K562 (cell line): Measurements from ENCODE around the gene ZNF521. TPM values are rescaled to one million over a fixed set of nuclear protein-coding genes. Genes with fewer than 3 reads are reported as not detected.
A peak's percentile ranks its signal among the peaks of the same experiment; 100 is the strongest.

Experiments
- ATAC-seq: fragments of 200-7000 bp; cut with Tn5 transposase; 3 replicates; pipeline ENCODE4 v1.9.1; 2020; ENCODE audit warnings: moderate library complexity
- BruUV-seq: library from RNA; stranded (reverse); fragments of 400-500 nt; replicated peaks from 2 replicates; lab custom pipeline; 2021; lab: Mats Ljungman, UMichigan
- CTCF ChIA-PET: fragments of 300-600 bp; formaldehyde crosslinking; extraction: SDS; loops from one replicate; lab custom pipeline; 2021; ENCODE audit warnings: low intra/inter-chr PET ratio; lab: Yijun Ruan, JAX
- POLR2A ChIA-PET: fragments of 300-600, 350-650 bp; sonication (Branson Sonifier 250); formaldehyde crosslinking; extraction: SDS; loops from one replicate; lab custom pipeline; 2021; ENCODE audit warnings: antibody characterized with exemption, inconsistent platforms; lab: Yijun Ruan, JAX
- DNase-seq, 4 experiments: peaks; one replicate each; pipeline versions ENCODE4 v3.0.0 to v3.0.0-alpha.2; 2011 to 2018; ENCODE audit warnings: low spot score in 3 of 4, mixed read lengths in 3 of 4; ENCODE audit errors: extremely low read depth in 1 of 4
- FAIRE-seq: peaks from 2 replicates; lab custom pipeline; 2011; peaks lifted over from hg19 to GRCh38; lab: Jason Lieb, UNC
- H2AFZ ChIP-seq: 2 replicates; pipeline ENCODE4 v1.6.0; 2011; ENCODE audit warnings: low read depth, low read length, control low read depth, inconsistent platforms
- H3K27ac ChIP-seq: fragments of 200-600 bp; 3 replicates; pipeline ENCODE4 v1.8.0; 2011; ENCODE audit warnings: low read depth, mild to moderate bottlenecking, control low read depth, inconsistent platforms, low read length, moderate library complexity, mixed read lengths; ENCODE audit errors: extremely low read depth
- H3K27me3 ChIP-seq, 2 experiments: fragments of 300-600 bp in 1 of 2; 2 replicates in 1 of 2; 3 replicates in 1 of 2; pipeline versions ENCODE4 v1.6.0 to v1.8.0; 2011; ENCODE audit warnings: inconsistent platforms in 2 of 2, low read length in 2 of 2, mild to moderate bottlenecking in 1 of 2, mixed read lengths in 1 of 2, moderate library complexity in 1 of 2; ENCODE audit not compliant: control insufficient read depth in 2 of 2, insufficient read depth in 2 of 2
- H3K36me3 ChIP-seq: fragments of 300-600 bp; 3 replicates; pipeline ENCODE4 v1.8.0; 2011; ENCODE audit warnings: mild to moderate bottlenecking, low read length, inconsistent platforms; ENCODE audit not compliant: control insufficient read depth, insufficient read depth
- H3K4me1 ChIP-seq, 2 experiments: fragments of 200-600 bp in 1 of 2; replicated peaks in 1 of 2; 2 replicates in 1 of 2; 3 replicates in 1 of 2; pipeline versions ENCODE4 v1.5.1 to v1.8.0; 2011; ENCODE audit warnings: inconsistent platforms in 2 of 2, low read length in 2 of 2, mild to moderate bottlenecking in 1 of 2, mixed read lengths in 1 of 2, moderate library complexity in 1 of 2; ENCODE audit not compliant: control insufficient read depth in 2 of 2, insufficient read depth in 2 of 2
- H3K4me2 ChIP-seq: 2 replicates; pipeline ENCODE4 v1.6.1; 2011; ENCODE audit warnings: low read length, control low read depth, inconsistent platforms, mixed read lengths; ENCODE audit not compliant: insufficient read depth
- H3K4me3 ChIP-seq: fragments of 200-600 bp; sonication (generic), shearing (Covaris generic); 2 replicates; pipeline ENCODE4 v1.5.1; 2016; ENCODE audit warnings: control low read depth, inconsistent platforms
- H3K79me2 ChIP-seq: fragments of 200-600 bp; 3 replicates; pipeline ENCODE4 v1.8.0; 2011; ENCODE audit warnings: low read length, inconsistent platforms; ENCODE audit not compliant: control insufficient read depth, insufficient read depth
- H3K9ac ChIP-seq, 2 experiments: 2 replicates each; pipeline versions ENCODE4 v1.6.0 to v1.6.1; 2011; ENCODE audit warnings: low read depth in 2 of 2, low read length in 2 of 2, control low read depth in 1 of 2, inconsistent platforms in 1 of 2, mild to moderate bottlenecking in 1 of 2, mixed read lengths in 1 of 2; ENCODE audit not compliant: insufficient read depth in 1 of 2
- H3K9me1 ChIP-seq: one replicate; pipeline ENCODE4 v1.6.0; 2011; ENCODE audit warnings: inconsistent platforms, mild to moderate bottlenecking, low read length, moderate library complexity; ENCODE audit not compliant: control insufficient read depth, insufficient read depth
- H3K9me3 ChIP-seq: replicated peaks from 2 replicates; pipeline ENCODE4 v1.5.1; 2011; ENCODE audit warnings: low read depth, low read length, inconsistent platforms; ENCODE audit not compliant: control insufficient read depth, insufficient read depth
- H4K20me1 ChIP-seq: replicated peaks from 2 replicates; pipeline ENCODE4 v1.6.1; 2011; ENCODE audit warnings: low read length, inconsistent platforms, mixed read lengths; ENCODE audit not compliant: control insufficient read depth, insufficient read depth
- ARID1B ChIP-seq: fragments of 450-650 bp; IDR thresholded peaks from 2 replicates; pipeline ENCODE4 v1.6.1; 2016; ENCODE audit warnings: antibody characterized with exemption, mild to moderate bottlenecking, inconsistent platforms
- CBX2 ChIP-seq: fragments of 200-600 bp; sonication (generic); IDR thresholded peaks from one replicate; pipeline ENCODE4 v1.6.1; 2012; ENCODE audit warnings: mild to moderate bottlenecking, low read length, inconsistent platforms; ENCODE audit not compliant: insufficient read depth, poor library complexity, severe bottlenecking
- CEBPG ChIP-seq, 3 experiments: fragments of 200-800 bp in 1 of 3; sonication (Bioruptor generic) in 1 of 3; sonication (generic) in 1 of 3; formaldehyde crosslinking in 1 of 3; IDR thresholded peaks in 2 of 3; conservative IDR thresholded peaks in 1 of 3; 2 replicates each; pipeline versions ENCODE4 v1.6.1 to v1.8.0; 2016 to 2022; ENCODE audit warnings: missing compliant biosample characterization in 2 of 3, missing genetic modification characterization in 2 of 3, mild to moderate bottlenecking in 1 of 3, missing genetic modification reagents in 1 of 3
- EP400 ChIP-seq: fragments of 450-650 bp; IDR thresholded peaks from 2 replicates; pipeline ENCODE4 v1.6.1; 2017; ENCODE audit warnings: antibody characterized with exemption, mild to moderate bottlenecking, moderate library complexity
- GABPB2 ChIP-seq: fragments of 250-450 bp; sonication (Bioruptor Pico); conservative IDR thresholded peaks from 2 replicates; pipeline ENCODE4 v1.5.1; 2021; ENCODE audit warnings: mild to moderate bottlenecking
- GTF2A2 ChIP-seq: IDR thresholded peaks from 2 replicates; pipeline ENCODE4 v1.6.1; 2016; ENCODE audit warnings: mild to moderate bottlenecking, missing genetic modification characterization, missing compliant biosample characterization
- MEF2A ChIP-seq: IDR thresholded peaks from 2 replicates; pipeline ENCODE4 v1.6.1; 2011; ENCODE audit warnings: low read depth, mild to moderate bottlenecking, low read length, moderate library complexity; ENCODE audit not compliant: control insufficient read depth
- PTBP1 ChIP-seq: fragments of 200-400 bp; formaldehyde crosslinking; IDR thresholded peaks from 2 replicates; pipeline ENCODE4 v1.6.1; 2017; ENCODE audit warnings: low read depth, low read length
- RUNX1 ChIP-seq: sonication (generic); IDR thresholded peaks from 2 replicates; pipeline ENCODE4 v1.6.1; 2016; ENCODE audit warnings: antibody characterized with exemption, low read depth
- TCFL5 ChIP-seq: fragments of 250-450 bp; sonication (Bioruptor Pico); conservative IDR thresholded peaks from 2 replicates; pipeline ENCODE4 v1.6.1; 2021; ENCODE audit warnings: mild to moderate bottlenecking, moderate library complexity, matching md5 sums
- THAP7 ChIP-seq: fragments of 250-450 bp; sonication (Bioruptor Pico); IDR thresholded peaks from 2 replicates; pipeline ENCODE4 v1.5.0; 2021
- XRCC3 ChIP-seq: fragments of 450-650 bp; IDR thresholded peaks from 2 replicates; pipeline ENCODE4 v1.6.1; 2017; ENCODE audit warnings: mild to moderate bottlenecking, moderate library complexity
- ZBTB40 ChIP-seq, 2 experiments: fragments of 450-650 bp in 1 of 2; sonication (generic) in 1 of 2; formaldehyde crosslinking in 1 of 2; IDR thresholded peaks; 2 replicates each; pipeline versions ENCODE4 v1.7.1 to v1.9.0; 2016 to 2022; ENCODE audit warnings: inconsistent platforms in 1 of 2, mild to moderate bottlenecking in 1 of 2, missing genetic modification reagents in 1 of 2
- ZNF134 ChIP-seq: fragments of 250-450 bp; sonication (Bioruptor Pico); conservative IDR thresholded peaks from 2 replicates; pipeline ENCODE4 v1.4.0; 2020
- WGBS: fragments of 100-300 bp; shearing (Covaris generic); methylation state at CpG from one replicate; pipeline ENCODE4 v1.1.6; 2016; ENCODE audit warnings: low coverage, mixed read lengths; ENCODE audit not compliant: insufficient coverage; ENCODE audit errors: missing lambda C conversion rate; 5-methylcytosine and 5-hydroxymethylcytosine counted together
- in situ Hi-C: fragments of 300-500 bp; cut with MboI; formaldehyde crosslinking; loops from 4 replicates; pipeline ENCODE4 v1.15.0; 2018; ENCODE audit warnings: inconsistent platforms, mixed read lengths
- intact Hi-C: fragments of 100-400 bp; cut with micrococcal nuclease; formaldehyde crosslinking; loops from 2 replicates; pipeline ENCODE4 v1.14.2; 2022
- polyA plus RNA-seq, 8 experiments: library from polyadenylated mRNA; depleted of rRNA in 4 of 8; stranded (reverse) in 5 of 8; unstranded in 3 of 8; fragments of >200 nt; fragmentation: Nextera tagmentation in 2 of 8; fragmentation: Illumina TruSeq in 1 of 8; extraction: Ambion mirVana in 2 of 8; extraction: Trizol in 1 of 8; gene quantifications; 2 replicates each; pipeline versions ENCODE4 v1.2.1 to v1.2.3, GENCODE V29; 2011 to 2014; ENCODE audit warnings: inconsistent platforms in 1 of 8, missing spikeins in 1 of 8
- total RNA-seq, 7 experiments: library from RNA; depleted of rRNA in 6 of 7; stranded (reverse); fragments of >200 nt in 6 of 7; fragmentation: Illumina TruSeq in 2 of 7; extraction: Trizol in 2 of 7; gene quantifications; 2 replicates each; pipeline versions ENCODE4 v1.2.1 to v1.2.3, GENCODE V29; 2011 to 2021; ENCODE audit warnings: low replicate concordance in 1 of 7

Gene ZNF521
- total and polyA plus RNA-seq, 9 of the 15 experiments (the other 6 are each of a cell fraction or from before 2014, with no cell fraction given) = 1.2 to 5.8 (median 1.6) TPM

GRCh38 chr18:25231327-25231691 lies 120.7 kb downstream of the ZNF521 start:
- in situ Hi-C loops (no loop called here), intact Hi-C loops (loop anchor here (10.0 kb wide), 1 partner anchor 357 kb away; no protein-coding TSS in a partner anchor)
- ChIA-PET CTCF (no interaction called here), POLR2A (no interaction called here)
- no peaks in the 10 kb centered on the region for H4K20me1 ChIP-seq
- no peaks in the 10 kb centered on the region for H3K9me3 ChIP-seq
- peak overlapping the region; percentile 7; the same call in 1 of the 2 replicates for H2AFZ ChIP-seq
- ATAC-seq (no peak), FAIRE-seq (no peak), DNase-seq (no peak)
- H3K27ac ChIP-seq = no peak overlapping the region
- H3K27me3 ChIP-seq = no peaks in the 10 kb centered on the region
- no peaks in the 10 kb centered on the region for H3K79me2 ChIP-seq
- H3K9me1 ChIP-seq = no peaks in the 10 kb centered on the region
- no peaks in the 10 kb centered on the region; a peak in 2 of 5 replicates for H3K4me1 ChIP-seq
- no peak overlapping the region for H3K4me3 ChIP-seq
- H3K36me3 ChIP-seq = no peaks in the 10 kb centered on the region
- WGBS = 8% methylated on average over 5 of the region's 5 CpGs
- H3K4me2 ChIP-seq = no peak overlapping the region
- BruUV-seq = no TSS peak
- no peak overlapping the region for H3K9ac ChIP-seq
- TF ChIP-seq ZBTB40 (IDR thresholded peaks at IDR 0.05) = no peak
- TF ChIP-seq ZBTB40 (CRISPR knock-in tag; IDR thresholded peaks at IDR 0.05) = no peak
- TF ChIP-seq XRCC3 = no peak
- TF ChIP-seq ARID1B = no peak
- TF ChIP-seq GABPB2 (CRISPR knock-in tag) = no peak
- no peak for TF ChIP-seq CEBPG (CRISPR knock-in tag; IDR thresholded peaks at IDR 0.05)
- TF ChIP-seq CEBPG (tag; conservative IDR thresholded peaks at IDR 0.05 in 1 of 2, IDR thresholded peaks at IDR 0.05 in 1 of 2) = no peak
- no peak for TF ChIP-seq PTBP1
- TF ChIP-seq EP400 = no peak
- no peak for TF ChIP-seq CBX2
- TF ChIP-seq GTF2A2 (tag) = no peak
- no peak for TF ChIP-seq TCFL5 (CRISPR knock-in tag)
- no peak for TF ChIP-seq ZNF134 (CRISPR knock-in tag)
- TF ChIP-seq THAP7 (CRISPR knock-in tag) = no peak
- no peak for TF ChIP-seq RUNX1
- no peak for TF ChIP-seq MEF2A
